Psoas muscle (tissue), 8 donors: ENCODE data around the gene ANK2. TPM values are rescaled to one million over a fixed set of nuclear protein-coding genes. Genes with fewer than 3 reads are reported as not detected.
A peak's percentile ranks its signal among the peaks of the same experiment; 100 is the strongest.

Experiments
- ATAC-seq, 4 donors: fragments of 200-7000 bp; cut with Tn5 transposase; one replicate each; pipeline ENCODE4 v1.9.1; 2020; ENCODE audit warnings: moderate library complexity in 3 of 4, mild to moderate bottlenecking in 2 of 4
- DNase-seq, 2 donors: peaks; one replicate each; pipeline ENCODE4 v3.0.0-alpha.2; 2020
- H3K27ac ChIP-seq: fragments of 200-600 bp; one replicate; pipeline ENCODE4 v1.8.0; 2022
- H3K27me3 ChIP-seq, 3 donors: fragments of 200-600 bp in 1 of 3; one replicate each; pipeline versions ENCODE4 v1.6.1 to v1.8.0; 2013 to 2022; ENCODE audit warnings: low read length in 2 of 3, mild to moderate bottlenecking in 2 of 3, moderate library complexity in 1 of 3; ENCODE audit not compliant: insufficient read depth in 3 of 3
- H3K36me3 ChIP-seq, 2 donors: fragments of 200-600 bp in 1 of 2; one replicate each; pipeline versions ENCODE4 v1.6.1 to v1.8.0; 2013 to 2022; ENCODE audit warnings: low read depth in 1 of 2, mild to moderate bottlenecking in 1 of 2, moderate library complexity in 1 of 2; ENCODE audit not compliant: insufficient read depth in 1 of 2
- H3K4me1 ChIP-seq: fragments of 200-600 bp; one replicate; pipeline ENCODE4 v1.8.0; 2022
- H3K4me3 ChIP-seq: fragments of 200-600 bp; one replicate; pipeline ENCODE4 v1.8.0; 2022; ENCODE audit warnings: mild to moderate bottlenecking
- H3K9me3 ChIP-seq: fragments of 200-600 bp; one replicate; pipeline ENCODE4 v1.8.0; 2022
- CTCF ChIP-seq: fragments of 200-600 bp; IDR thresholded peaks from one replicate; pipeline ENCODE4 v1.8.0; 2022; ENCODE audit warnings: antibody characterized with exemption
- WGBS, 3 donors: extraction: QIAGEN DNeasy Blood & Tissue Kit; methylation state at CpG; one replicate each; pipeline versions ENCODE4 v1.1.6 to v1.1.7; 2013; 5-methylcytosine and 5-hydroxymethylcytosine counted together
- intact Hi-C, 2 donors: fragments of 100-400 bp; cut with DNase I; formaldehyde crosslinking; loops; one replicate each; pipeline versions ENCODE4 v1.11.0 to v1.14.2; 2022
- polyA plus RNA-seq, 3 donors: library from polyadenylated mRNA; stranded (reverse); fragments of 200-250 nt; gene quantifications; one replicate each; pipeline ENCODE4 v1.2.3, GENCODE V29; 2013
- total RNA-seq, 4 donors: library from RNA; stranded (reverse); fragmentation: NEBNext Ultra II Directional in 2 of 4; extraction: Animal tissue kit (Norgen Biotek cat#: 25700) in 2 of 4; gene quantifications; one replicate each; pipeline versions ENCODE4 v1.2.1 to v1.2.4, GENCODE V29; 2021 to 2023
- donor health status: healthy with polysubstance abuse.
- donor health status: DM: no; HTN: no; CAD: no; lungs with moderate emphysema.
- donor health status: Bipolar disorder and iron deficiency.
- donor health status: healthy.
- donor health status: DM: yes; HTN: yes; CAD: no.
- donor health status: DM: no; HTN: no; CAD: no.
- donor health status: DM: no; HTN: no; CAD: no.
- donor health status: DM: yes; HTN: yes; CAD: no.

ANK2 gene
- total and polyA plus RNA-seq, 7 donors = 14.1 to 153 (median 78.5) TPM

GRCh38 chr4:113293043-113293560 is 243.6 kb downstream of the ANK2 start:
- peak overlapping the region; percentile 5 for H3K27ac ChIP-seq
- H3K27me3 ChIP-seq = no peaks in the 10 kb centered on the region
- peak in 1 of 2 donors; percentile 18 for DNase-seq
- peaks cover 3 to 50% of the 10 kb centered on the region in 2 donors for H3K36me3 ChIP-seq
- no peaks in the 10 kb centered on the region for H3K4me1 ChIP-seq
- WGBS, 3 donors = 58 to 65% (median 61%) methylated on average over 9 of the region's 9 CpGs
- peak overlapping the region; percentile 29 for H3K4me3 ChIP-seq
- no peaks in the 10 kb centered on the region for H3K9me3 ChIP-seq
- no peak for TF ChIP-seq CTCF
- peak in 3 of 4 donors; percentile 19 to 55 (median 21) for ATAC-seq
- intact Hi-C loops = loop anchor here in 1 of 2 donors (2.0 kb wide), 1 partner anchor 16 kb away; no protein-coding TSS in a partner anchor

- DNase-seq = no peak
- H3K4me3 ChIP-seq = peak overlapping the region; percentile 29
- 81 to 89% (median 87%) methylated on average over 4 of the region's 4 CpGs for WGBS, 3 donors
- no peak for TF ChIP-seq CTCF
- intact Hi-C loops = loop anchor here in 1 of 2 donors (2.0 kb wide), 1 partner anchor 15 kb away; no protein-coding TSS in a partner anchor
- no peaks in the 10 kb centered on the region for H3K9me3 ChIP-seq
- ATAC-seq = no peak
- H3K27ac ChIP-seq = no peak overlapping the region
- H3K36me3 ChIP-seq = peaks cover 3 to 44% of the 10 kb centered on the region in 2 donors
- no peaks in the 10 kb centered on the region for H3K27me3 ChIP-seq
- H3K4me1 ChIP-seq = no peaks in the 10 kb centered on the region
These were observed 244.2 kb downstream of the ANK2 start for GRCh38 chr4:113293674-113294073.

DNA sequence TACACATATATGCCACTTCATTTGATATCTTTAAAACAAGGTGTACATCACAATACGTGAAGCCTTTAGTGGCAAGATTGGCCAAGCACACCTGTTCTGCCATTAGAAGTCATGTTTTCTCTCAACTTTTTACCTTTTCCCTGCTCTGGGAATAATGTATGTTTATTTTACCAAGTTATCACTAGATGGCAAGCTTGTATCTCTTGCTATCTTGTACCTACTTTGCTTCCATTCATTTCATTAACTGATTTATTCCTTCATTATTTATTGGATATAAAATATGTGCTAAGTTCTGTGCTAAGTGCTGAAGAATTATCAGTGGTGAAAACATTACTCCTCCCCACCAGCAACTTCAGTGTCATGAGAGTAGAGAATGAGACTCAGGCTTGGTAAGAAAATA is 245.5 kb downstream of the ANK2 start:
- WGBS, 3 donors = 88 to 93% (median 89%) methylated on average over 1 of the region's 1 CpG
- Histone ChIP-seq H3K4me3 (no peak overlapping the region), H3K27ac (no peak overlapping the region), H3K9me3 (no peaks in the 10 kb centered on the region), H3K27me3 (no peaks in the 10 kb centered on the region), H3K36me3 (peaks cover 3 to 39% of the 10 kb centered on the region in 2 donors), H3K4me1 (no peaks in the 10 kb centered on the region)
- no peak for TF ChIP-seq CTCF
- ATAC-seq (no peak), DNase-seq (no peak)
- intact Hi-C loops = no loop called here

DNA sequence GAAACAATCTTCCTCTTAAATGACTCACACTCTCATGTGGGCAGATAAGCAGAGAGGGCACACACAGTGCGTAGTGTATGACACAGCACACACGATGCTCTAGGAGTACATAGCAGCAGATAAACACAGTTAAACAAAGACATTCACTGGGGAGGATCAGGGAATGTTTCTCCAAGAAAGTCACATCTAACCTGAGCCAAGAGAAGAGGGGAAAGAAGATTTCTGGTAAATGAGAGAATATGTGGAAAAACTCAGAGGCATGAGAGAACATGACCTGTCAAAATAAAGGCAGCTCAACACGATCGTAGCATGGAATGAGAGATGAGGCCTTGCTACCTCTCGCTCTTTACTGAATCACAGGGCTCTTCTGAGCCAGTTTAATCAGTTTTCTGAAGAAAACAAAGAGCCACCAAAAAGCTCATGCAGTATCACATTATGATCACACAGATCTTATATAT is 251.0 kb downstream of the ANK2 start:
- Histone ChIP-seq H3K9me3 (no peaks in the 10 kb centered on the region), H3K27me3 (no peaks in the 10 kb centered on the region), H3K4me3 (no peak overlapping the region), H3K4me1 (no peaks in the 10 kb centered on the region), H3K36me3 (no peaks in the 10 kb centered on the region), H3K27ac (no peak overlapping the region)
- intact Hi-C loops = no loop called here
- DNase-seq (no peak), ATAC-seq (peak in 2 of 4 donors; percentile 48 to 69)
- WGBS, 3 donors = 77 to 84% (median 79%) methylated on average over 5 of the region's 5 CpGs
- no peak for TF ChIP-seq CTCF

DNA sequence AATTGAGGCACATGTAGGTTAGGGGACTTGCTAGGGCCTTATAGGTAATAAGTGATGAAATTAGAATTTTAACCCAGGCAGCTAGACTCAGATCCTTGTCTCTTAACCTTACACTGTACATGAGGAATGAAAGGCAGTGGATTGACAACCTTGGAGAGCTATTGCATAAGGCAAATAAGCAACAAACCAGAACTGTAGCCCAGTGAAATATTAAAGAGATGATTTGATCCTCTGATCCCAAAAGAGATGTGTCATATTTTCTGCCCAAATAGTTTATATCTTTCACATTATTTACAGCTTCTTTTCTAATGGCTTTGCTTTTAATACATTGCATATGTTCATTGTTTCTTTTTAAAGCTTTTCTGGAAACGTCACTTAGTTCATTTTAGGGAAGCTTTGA is 252.6 kb downstream of the ANK2 start:
- H3K4me3 ChIP-seq = no peak overlapping the region
- WGBS, 3 donors = 79 to 95% (median 92%) methylated on average over 1 of the region's 1 CpG
- TF ChIP-seq CTCF = no peak

More for the DNA sequence above, 252.6 kb downstream of the ANK2 start:
- no peaks in the 10 kb centered on the region for H3K27me3 ChIP-seq
- intact Hi-C loops = no loop called here
- no peak overlapping the region for H3K27ac ChIP-seq
- no peaks in the 10 kb centered on the region for H3K9me3 ChIP-seq
- ATAC-seq = no peak
- peaks cover 0 to 4% of the 10 kb centered on the region in 2 donors for H3K36me3 ChIP-seq
- no peak for DNase-seq
- no peaks in the 10 kb centered on the region for H3K4me1 ChIP-seq
